HEK293T (cell line): ENCODE results near the gene ATP2B2.

ENCODE experiments used
- ARNT ChIP-seq: fragments of 450-650 bp; IDR thresholded peaks from 2 replicates; pipeline ENCODE4 v1.6.1; 2017; ENCODE audit warnings: mild to moderate bottlenecking
- CTBP1 ChIP-seq: fragments of 450-650 bp; IDR thresholded peaks from 2 replicates; pipeline ENCODE4 v1.6.1; 2016; ENCODE audit warnings: borderline replicate concordance
- SP1 ChIP-seq: fragments of 450-650 bp; IDR thresholded peaks from 2 replicates; pipeline ENCODE4 v1.6.1; 2017
- TARDBP ChIP-seq: fragments of 450-650 bp; IDR thresholded peaks from 2 replicates; pipeline ENCODE4 v1.6.1; 2016
- ZNF384 ChIP-seq: fragments of 450-650 bp; IDR thresholded peaks from 2 replicates; pipeline ENCODE4 v1.6.1; 2016

DNA sequence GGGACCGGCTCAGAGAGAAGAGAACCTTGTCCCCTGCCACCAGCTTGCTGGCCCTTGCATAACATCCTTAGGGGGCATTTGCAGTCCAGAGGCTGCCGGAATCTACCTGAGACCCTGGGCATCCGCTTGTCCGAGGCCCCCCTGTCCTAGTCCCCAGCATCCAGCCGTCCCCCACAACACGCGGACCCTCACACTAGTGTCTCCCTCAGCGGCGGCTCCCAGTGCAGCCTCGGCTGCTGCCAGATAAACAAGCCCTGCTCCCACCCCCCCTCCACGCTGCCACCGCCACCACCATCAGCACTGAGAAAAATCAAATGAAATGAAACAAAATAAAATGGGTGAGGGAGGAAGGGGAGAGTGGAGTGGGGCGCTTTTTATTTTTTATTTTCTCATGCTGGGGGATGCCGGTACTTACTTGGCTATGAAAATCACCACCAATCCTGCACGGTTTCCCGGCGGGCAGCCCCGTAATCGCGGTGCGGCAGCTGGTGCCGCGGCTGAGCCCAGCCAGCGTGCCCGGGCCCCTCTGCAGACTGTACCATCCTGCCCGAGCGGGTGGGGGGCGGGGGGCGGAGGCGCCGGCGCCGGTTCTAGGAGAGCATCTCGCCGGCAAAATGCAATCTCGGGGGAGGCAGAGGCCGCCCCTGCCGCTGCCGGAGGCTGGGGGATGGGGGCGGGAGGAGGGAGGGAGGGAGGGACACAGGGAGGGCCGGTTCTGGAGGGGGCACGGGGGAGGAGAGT is at the start of gene ATP2B2:
- TF ChIP-seq ZNF384 (no peak), CTBP1 (no peak), SP1 (no peak), TARDBP (no peak), ARNT (no peak)
